WERI-Rb-1 (cell line): ENCODE measurements around the gene PCDHGB1.

Experiments used
- DNase-seq: peaks from one replicate; pipeline ENCODE4 v3.0.0-alpha.2; 2020
- H3K27ac ChIP-seq: fragments of 250-450 bp; sonication (Bioruptor Pico); 2 replicates; pipeline ENCODE4 v1.5.1; 2020; ENCODE audit warnings: mild to moderate bottlenecking, moderate library complexity
- H3K27me3 ChIP-seq: fragments of 250-450 bp; sonication (Bioruptor Pico); 2 replicates; pipeline ENCODE4 v1.5.1; 2021; ENCODE audit warnings: mild to moderate bottlenecking, low read depth, moderate library complexity; ENCODE audit not compliant: insufficient read depth, severe bottlenecking
- H3K36me3 ChIP-seq: fragments of 250-450 bp; sonication (Bioruptor Pico); 2 replicates; pipeline ENCODE4 v1.5.1; 2020; ENCODE audit warnings: mild to moderate bottlenecking, moderate library complexity
- H3K4me3 ChIP-seq: 2 replicates; pipeline ENCODE4 v1.5.1; 2011; ENCODE audit warnings: low read depth, mild to moderate bottlenecking, control low read depth, low read length
- H3K9me3 ChIP-seq: fragments of 250-450 bp; sonication (Bioruptor Pico); 2 replicates; pipeline ENCODE4 v1.5.1; 2021; ENCODE audit warnings: mild to moderate bottlenecking, moderate library complexity; ENCODE audit not compliant: severe bottlenecking
- TF ChIP-seq, protein P1 (sequence below): IDR thresholded peaks from 2 replicates; pipeline ENCODE4 v1.5.1; 2011; ENCODE audit warnings: low read depth, mild to moderate bottlenecking, control low read depth, inconsistent platforms, low read length

PCDHGB1 gene

DNA sequence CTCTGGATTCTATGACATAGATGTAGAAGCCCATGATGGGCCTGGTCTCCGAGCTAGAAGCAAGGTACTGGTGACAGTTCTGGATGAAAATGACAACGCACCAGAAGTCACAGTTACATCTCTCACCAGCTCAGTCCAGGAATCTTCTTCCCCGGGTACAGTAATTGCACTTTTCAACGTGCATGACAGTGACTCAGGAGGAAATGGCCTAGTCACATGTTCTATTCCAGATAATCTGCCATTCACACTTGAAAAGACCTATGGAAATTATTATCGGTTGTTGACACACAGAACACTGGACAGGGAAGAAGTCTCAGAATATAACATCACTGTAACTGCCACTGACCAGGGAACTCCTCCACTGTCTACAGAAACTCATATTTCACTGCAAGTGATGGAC lies 6.2 kb downstream of the PCDHGB1 start:
- H3K27me3 ChIP-seq = no peaks in the 10 kb centered on the region
- H3K36me3 ChIP-seq = no peaks in the 10 kb centered on the region
- H3K4me3 ChIP-seq = no peak overlapping the region
- TF ChIP-seq, protein P1, sequence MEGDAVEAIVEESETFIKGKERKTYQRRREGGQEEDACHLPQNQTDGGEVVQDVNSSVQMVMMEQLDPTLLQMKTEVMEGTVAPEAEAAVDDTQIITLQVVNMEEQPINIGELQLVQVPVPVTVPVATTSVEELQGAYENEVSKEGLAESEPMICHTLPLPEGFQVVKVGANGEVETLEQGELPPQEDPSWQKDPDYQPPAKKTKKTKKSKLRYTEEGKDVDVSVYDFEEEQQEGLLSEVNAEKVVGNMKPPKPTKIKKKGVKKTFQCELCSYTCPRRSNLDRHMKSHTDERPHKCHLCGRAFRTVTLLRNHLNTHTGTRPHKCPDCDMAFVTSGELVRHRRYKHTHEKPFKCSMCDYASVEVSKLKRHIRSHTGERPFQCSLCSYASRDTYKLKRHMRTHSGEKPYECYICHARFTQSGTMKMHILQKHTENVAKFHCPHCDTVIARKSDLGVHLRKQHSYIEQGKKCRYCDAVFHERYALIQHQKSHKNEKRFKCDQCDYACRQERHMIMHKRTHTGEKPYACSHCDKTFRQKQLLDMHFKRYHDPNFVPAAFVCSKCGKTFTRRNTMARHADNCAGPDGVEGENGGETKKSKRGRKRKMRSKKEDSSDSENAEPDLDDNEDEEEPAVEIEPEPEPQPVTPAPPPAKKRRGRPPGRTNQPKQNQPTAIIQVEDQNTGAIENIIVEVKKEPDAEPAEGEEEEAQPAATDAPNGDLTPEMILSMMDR = no peak
- no peak for DNase-seq
- H3K27ac ChIP-seq = no peak overlapping the region
- H3K9me3 ChIP-seq = peaks cover 23% of the 10 kb centered on the region

DNA sequence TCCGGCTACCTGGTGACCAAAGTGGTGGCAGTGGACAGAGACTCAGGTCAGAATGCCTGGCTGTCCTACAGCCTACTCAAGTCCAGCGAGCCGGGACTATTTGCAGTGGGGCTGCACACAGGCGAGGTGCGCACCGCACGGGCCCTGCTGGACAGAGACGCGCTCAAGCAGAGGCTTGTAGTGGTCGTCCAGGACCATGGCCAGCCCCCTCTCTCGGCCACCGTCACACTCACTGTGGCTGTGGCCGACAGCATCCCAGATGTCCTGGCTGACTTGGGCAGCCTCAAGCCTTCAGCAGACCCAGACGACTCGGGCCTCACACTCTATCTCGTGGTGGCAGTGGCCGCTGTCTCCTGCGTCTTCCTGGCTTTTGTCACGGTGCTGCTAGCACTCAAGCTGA lies 7.1 kb downstream of the PCDHGB1 start:
- Histone ChIP-seq H3K36me3 (no peaks in the 10 kb centered on the region), H3K27me3 (no peaks in the 10 kb centered on the region), H3K9me3 (peaks cover 26% of the 10 kb centered on the region), H3K4me3 (no peak overlapping the region), H3K27ac (no peak overlapping the region)
- DNase-seq = no peak
- TF ChIP-seq, protein P1 = no peak

DNA sequence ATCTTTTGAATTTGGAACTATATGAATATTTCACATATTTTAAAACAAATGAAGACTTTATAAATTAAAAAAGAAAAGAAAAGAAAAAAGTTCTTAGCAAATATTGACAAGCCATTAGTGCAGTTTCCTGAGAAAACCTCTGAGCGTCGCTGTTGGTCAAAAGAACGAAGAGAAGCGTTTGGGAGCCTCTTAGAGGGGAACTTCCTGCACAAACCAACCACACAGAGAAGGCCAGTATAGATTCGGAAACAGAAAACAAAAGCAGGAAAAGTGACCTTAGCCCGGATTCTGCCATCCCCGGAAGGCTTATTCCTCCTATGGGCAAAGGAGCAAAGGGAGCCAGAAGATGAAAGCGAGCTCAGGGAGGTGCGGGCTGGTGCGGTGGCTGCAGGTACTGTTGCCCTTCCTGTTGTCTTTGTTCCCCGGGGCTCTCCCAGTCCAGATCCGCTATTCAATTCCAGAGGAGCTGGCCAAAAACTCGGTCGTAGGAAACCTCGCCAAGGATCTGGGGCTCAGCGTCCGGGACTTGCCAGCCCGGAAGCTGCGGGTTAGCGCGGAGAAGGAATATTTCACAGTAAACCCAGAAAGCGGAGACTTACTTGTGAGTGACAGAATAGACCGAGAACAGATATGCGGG lies 10.0 kb downstream of the PCDHGB1 start, which contains the start of gene PCDHGB2:
TSS of gene PCDHGB2 (plus strand) at position 205 of the 637 bp plus-strand sequence. CDS start at position 347, 142 bp downstream.
- Histone ChIP-seq H3K27ac (no peak within 1 kb of the TSS), H3K9me3 (peaks cover 23% of the 10 kb centered on the region), H3K36me3 (no peaks in the 10 kb centered on the region), H3K4me3 (no peak within 1 kb of the TSS), H3K27me3 (no peaks in the 10 kb centered on the region)
- TF ChIP-seq, protein P1 = 0 out of 2 replicates have a peak, but pooled peaks have one; percentile 2
- no peak for DNase-seq

DNA sequence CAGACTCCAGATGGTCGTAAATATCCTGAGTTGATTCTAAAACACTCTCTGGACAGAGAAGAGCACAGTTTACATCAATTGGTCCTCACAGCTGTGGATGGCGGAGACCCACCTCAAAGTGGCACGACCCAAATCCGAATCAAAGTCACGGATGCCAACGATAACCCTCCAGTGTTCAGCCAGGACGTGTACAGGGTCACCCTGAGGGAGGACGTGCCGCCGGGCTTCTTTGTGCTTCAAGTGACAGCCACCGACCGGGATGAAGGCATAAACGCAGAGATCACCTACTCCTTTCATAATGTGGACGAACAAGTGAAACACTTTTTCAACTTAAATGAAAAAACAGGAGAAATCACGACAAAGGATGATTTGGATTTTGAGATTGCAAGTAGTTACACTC lies 10.8 kb downstream of the PCDHGB1 start:
- no peak overlapping the region for H3K27ac ChIP-seq
- peaks cover 23% of the 10 kb centered on the region for H3K9me3 ChIP-seq
- H3K27me3 ChIP-seq = no peaks in the 10 kb centered on the region

DNA sequence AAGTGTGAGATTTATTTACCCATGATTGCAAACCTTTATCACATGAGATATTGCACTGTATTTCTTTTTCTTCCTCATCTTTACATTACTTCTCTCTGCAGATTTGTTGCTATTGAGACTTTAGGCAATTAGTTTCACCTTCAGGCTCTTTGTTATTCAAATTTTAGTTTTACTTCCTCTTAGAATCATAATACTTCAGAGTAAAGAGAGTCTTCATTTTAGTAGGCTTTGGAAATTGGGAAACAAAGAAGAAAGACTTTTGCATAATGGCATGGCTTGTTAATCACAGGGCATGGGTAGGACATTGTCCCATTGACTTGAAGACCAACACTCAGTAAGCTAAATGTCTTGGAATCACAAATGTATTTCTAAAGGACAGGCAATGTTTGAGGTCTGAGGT lies 12.8 kb downstream of the PCDHGB1 start:
- Histone ChIP-seq H3K9me3 (peaks cover 20% of the 10 kb centered on the region), H3K27me3 (no peaks in the 10 kb centered on the region), H3K27ac (no peak overlapping the region), H3K4me3 (no peak overlapping the region), H3K36me3 (no peaks in the 10 kb centered on the region)
- TF ChIP-seq, protein P1 = no peak
- DNase-seq = no peak

More for the DNA sequence above, 10.8 kb downstream of the PCDHGB1 start:
- TF ChIP-seq, protein P1 = no peak
- H3K4me3 ChIP-seq = no peak overlapping the region
- no peaks in the 10 kb centered on the region for H3K36me3 ChIP-seq
- DNase-seq = no peak
